ENCODE data around the gene ME1.

- TF ChIP-seq CTCF (conservative IDR thresholded peaks at IDR 0.05; ENCODE audit: low read length) (no peak), EZH2phosphoT487 (IDR thresholded peaks at IDR 0.05; ENCODE audit: borderline replicate concordance) (no peak)
Observed at GRCh38 chr6:83218646-83219045, 212.2 kb downstream of the ME1 start.
